ENCODE results near the gene VWA5B2. TPM values are rescaled to one million over a fixed set of nuclear protein-coding genes. Genes with fewer than 3 reads are reported as not detected.
A peak's percentile ranks its signal among the peaks of the same experiment; 100 is the strongest.

Gene VWA5B2
- total and polyA plus RNA-seq, 2 of the 13 experiments (the other 11 are each of a cell fraction or from before 2014, with no cell fraction given), result 0.03 to 0.04 TPM

- TF ChIP-seq GPN1 (CRISPR knock-in tag; IDR thresholded peaks at IDR 0.05; ENCODE audit: borderline replicate concordance), result 0 out of 2 replicates have a peak, but pooled peaks have one; percentile 32
- peak; percentile 70; the same call in 1 of the 2 replicates for TF ChIP-seq ZNF572 (CRISPR knock-in tag; IDR thresholded peaks at IDR 0.05)
- TF ChIP-seq ZNF276 (CRISPR knock-in tag; IDR thresholded peaks at IDR 0.05; ENCODE audit: low read depth), result no peak; the same call in 1 of the 2 replicates
- TF ChIP-seq CHCHD3 (CRISPR knock-in tag; IDR thresholded peaks at IDR 0.05), result no peak
- peak; percentile 71 for TF ChIP-seq PHF20 (CRISPR knock-in tag; IDR thresholded peaks at IDR 0.05)
- peak; percentile 45; the same call in 1 of the 2 replicates for TF ChIP-seq RERE (CRISPR knock-in tag; IDR thresholded peaks at IDR 0.05; ENCODE audit: low read depth)
- TF ChIP-seq GMEB2 (CRISPR knock-in tag; IDR thresholded peaks at IDR 0.05; ENCODE audit: low read depth), result peak; percentile 61; the same call in 1 of the 2 replicates
- no peak for TF ChIP-seq DPF2 (CRISPR knock-in tag; IDR thresholded peaks at IDR 0.05; ENCODE audit: borderline replicate concordance, low read depth)
- TF ChIP-seq YEATS2 (CRISPR knock-in tag; IDR thresholded peaks at IDR 0.05; ENCODE audit: borderline replicate concordance), result peak; percentile 73; the same call in 1 of the 2 replicates
- 0 out of 2 replicates have a peak, but pooled peaks have one; percentile 46 for TF ChIP-seq ZNF234 (CRISPR knock-in tag; conservative IDR thresholded peaks at IDR 0.05)
- peak; percentile 67 for TF ChIP-seq ZBTB14 (CRISPR knock-in tag; IDR thresholded peaks at IDR 0.05)
- peak; percentile 80 for TF ChIP-seq POLR2AphosphoS5 (IDR thresholded peaks at IDR 0.05; ENCODE audit: low read depth, low read length)
- TF ChIP-seq HCFC1 (IDR thresholded peaks at IDR 0.05; ENCODE audit: low read depth, low read length), result peak; percentile 79
- TF ChIP-seq ZNF33B (CRISPR knock-in tag; IDR thresholded peaks at IDR 0.05), result no peak
Measured at GRCh38 chr3:184185461-184186183, 43.8 kb upstream of the VWA5B2 start (continued).

All from HepG2 (cell line).